HepG2 (cell line): ENCODE data around the gene CDKN2C. TPM values are rescaled to one million over a fixed set of nuclear protein-coding genes. Genes with fewer than 3 reads are reported as not detected.

ENCODE experiments used
- AKNA ChIP-seq: sonication (generic); formaldehyde crosslinking; IDR thresholded peaks from 2 replicates; pipeline ENCODE4 v1.4.0; 2020; ENCODE audit warnings: missing genetic modification reagents, borderline replicate concordance
- ARHGAP35 ChIP-seq: sonication (generic); formaldehyde crosslinking; IDR thresholded peaks from 2 replicates; pipeline ENCODE4 v1.9.0; 2022; ENCODE audit warnings: mild to moderate bottlenecking, inconsistent platforms, moderate library complexity, missing genetic modification reagents, borderline replicate concordance
- CBX5 ChIP-seq: sonication (generic); formaldehyde crosslinking; IDR thresholded peaks from 2 replicates; pipeline ENCODE4 v1.4.0; 2020; ENCODE audit warnings: missing genetic modification reagents, borderline replicate concordance
- GFI1 ChIP-seq: sonication (generic); formaldehyde crosslinking; IDR thresholded peaks from 2 replicates; pipeline ENCODE4 v1.5.0; 2020; ENCODE audit warnings: missing genetic modification reagents, mild to moderate bottlenecking, borderline replicate concordance
- IKZF5 ChIP-seq: IDR thresholded peaks from 2 replicates; pipeline ENCODE4 v1.6.1; 2018; ENCODE audit warnings: missing genetic modification reagents, mild to moderate bottlenecking, missing compliant biosample characterization
- NFIB ChIP-seq: sonication (generic); formaldehyde crosslinking; IDR thresholded peaks from 2 replicates; pipeline ENCODE4 v1.9.0; 2021; ENCODE audit warnings: missing genetic modification reagents, mild to moderate bottlenecking, borderline replicate concordance
- PAXIP1 ChIP-seq: sonication (generic); formaldehyde crosslinking; conservative IDR thresholded peaks from 2 replicates; pipeline ENCODE4 v1.4.0; 2020; ENCODE audit warnings: mild to moderate bottlenecking, missing genetic modification reagents, moderate library complexity
- SIN3B ChIP-seq: fragments of 150-350 bp; IDR thresholded peaks from 2 replicates; pipeline ENCODE4 v1.6.1; 2014; ENCODE audit warnings: low read length
- SMC3 ChIP-seq: IDR thresholded peaks from 2 replicates; pipeline ENCODE4 v1.6.1; 2011; ENCODE audit warnings: low read length, improper control_type of control experiment
- ZBTB34 ChIP-seq: sonication (generic); formaldehyde crosslinking; IDR thresholded peaks from 2 replicates; pipeline ENCODE4 v1.8.0; 2022; ENCODE audit warnings: mild to moderate bottlenecking, missing genetic modification reagents
- ZFP36L2 ChIP-seq: sonication (generic); formaldehyde crosslinking; IDR thresholded peaks from 2 replicates; pipeline ENCODE4 v1.4.0; 2020; ENCODE audit warnings: missing genetic modification reagents
- ZMAT3 ChIP-seq: sonication (generic); formaldehyde crosslinking; conservative IDR thresholded peaks from 2 replicates; pipeline ENCODE4 v1.7.0; 2021; ENCODE audit warnings: missing genetic modification reagents
- ZNF460 ChIP-seq: sonication (generic); formaldehyde crosslinking; IDR thresholded peaks from 2 replicates; pipeline ENCODE4 v1.5.1; 2020; ENCODE audit warnings: missing genetic modification reagents, mild to moderate bottlenecking, borderline replicate concordance
- ZNF557 ChIP-seq: sonication (generic); formaldehyde crosslinking; IDR thresholded peaks from 2 replicates; pipeline ENCODE4 v1.4.0; 2020; ENCODE audit warnings: missing genetic modification reagents
- ZNF605 ChIP-seq: sonication (generic); formaldehyde crosslinking; IDR thresholded peaks from 2 replicates; pipeline ENCODE4 v1.8.0; 2022; ENCODE audit warnings: mild to moderate bottlenecking, missing genetic modification reagents
- ZNF761 ChIP-seq: sonication (generic); formaldehyde crosslinking; conservative IDR thresholded peaks from 2 replicates; pipeline ENCODE4 v1.4.0; 2020; ENCODE audit warnings: mild to moderate bottlenecking, missing genetic modification reagents
- ZNF790 ChIP-seq: sonication (generic); formaldehyde crosslinking; IDR thresholded peaks from 2 replicates; pipeline ENCODE4 v1.8.0; 2022; ENCODE audit warnings: missing genetic modification reagents, mild to moderate bottlenecking, borderline replicate concordance
- ZNF839 ChIP-seq: sonication (generic); formaldehyde crosslinking; IDR thresholded peaks from 2 replicates; pipeline ENCODE4 v1.4.0; 2020; ENCODE audit warnings: missing genetic modification reagents, mild to moderate bottlenecking, borderline replicate concordance
- polyA plus RNA-seq, 8 experiments: library from polyadenylated mRNA; depleted of rRNA in 3 of 8; stranded (reverse) in 7 of 8; unstranded in 1 of 8; fragments of >200 nt; fragmentation: Illumina TruSeq in 4 of 8; extraction: Trizol in 4 of 8; gene quantifications; 2 replicates each; pipeline versions ENCODE4 v1.2.1 to v1.2.3, GENCODE V29; 2011 to 2016; ENCODE audit warnings: low read depth in 4 of 8, missing spikeins in 1 of 8, mixed read lengths in 1 of 8; ENCODE audit not compliant: insufficient read depth in 1 of 8
- total RNA-seq, 5 experiments: library from RNA; depleted of rRNA; stranded (reverse); fragments of >200 nt; fragmentation: Illumina TruSeq; extraction: Trizol; gene quantifications; 2 replicates each; pipeline ENCODE4 v1.2.3, GENCODE V29; 2016; ENCODE audit warnings: low read depth in 1 of 5

CDKN2C gene
- total and polyA plus RNA-seq, 2 of the 13 experiments (the other 11 are each of a cell fraction or from before 2014, with no cell fraction given), result 7.8 to 13.7 TPM

GRCh38 chr1:50968158-50968820 is 1.8 kb upstream of the CDKN2C start (continued):
- peak; percentile 16; the same call in 1 of the 2 replicates for TF ChIP-seq ZBTB34 (CRISPR knock-in tag)
- TF ChIP-seq NFIB (CRISPR knock-in tag), result no peak
- TF ChIP-seq ZNF557 (CRISPR knock-in tag), result no peak
- no peak for TF ChIP-seq ZNF839 (CRISPR knock-in tag)
- peak; percentile 64; the same call in 1 of the 2 replicates for TF ChIP-seq SIN3B
- no peak for TF ChIP-seq ZFP36L2
- no peak for TF ChIP-seq ZNF790 (CRISPR knock-in tag)
- no peak for TF ChIP-seq ZNF761
- peak; percentile 77 for TF ChIP-seq IKZF5
- no peak for TF ChIP-seq SMC3
- peak; percentile 53; the same call in 1 of the 2 replicates for TF ChIP-seq ZNF460 (CRISPR knock-in tag)
- peak; percentile 74; the same call in 1 of the 2 replicates for TF ChIP-seq ARHGAP35 (CRISPR knock-in tag)
- no peak for TF ChIP-seq AKNA (CRISPR knock-in tag)
- peak; percentile 74; the same call in 1 of the 2 replicates for TF ChIP-seq GFI1 (CRISPR knock-in tag)
- peak; percentile 46; the same call in 1 of the 2 replicates for TF ChIP-seq ZMAT3 (CRISPR knock-in tag)
- peak; percentile 73; the same call in 1 of the 2 replicates for TF ChIP-seq CBX5 (CRISPR knock-in tag)
- no peak for TF ChIP-seq PAXIP1
- TF ChIP-seq ZNF605 (CRISPR knock-in tag), result peak; percentile 82; the same call in 1 of the 2 replicates
